GM12892 (cell line): ENCODE results near the gene GMNN.

Experiments used
- POLR2A ChIP-seq: IDR thresholded peaks from 2 replicates; pipeline ENCODE4 v1.6.1; 2011; ENCODE audit warnings: low read depth, low read length, control low read depth
- POLR2AphosphoS5 ChIP-seq: IDR thresholded peaks from 2 replicates; pipeline ENCODE4 v1.6.1; 2011; ENCODE audit warnings: low read depth, low read length, control low read depth

- no peak for TF ChIP-seq POLR2A
- TF ChIP-seq POLR2AphosphoS5: no peak
Measured at GRCh38 chr6:24824142-24824938, 49.6 kb downstream of the GMNN start.
